RWPE2 (cell line): ENCODE data around the gene PPARD.
"Not testable (repeated sequence)": the region's sequence is repeated elsewhere in the genome, so short reads cannot be mapped to it uniquely, and the experiment has no call there.

ENCODE experiments used
- ATAC-seq: fragments of 200-7000 bp; cut with Tn5 transposase; 3 replicates; pipeline ENCODE4 v1.9.1; 2021; ENCODE audit warnings: low read depth
- DNase-seq: peaks from one replicate; pipeline ENCODE4 v3.0.0-alpha.2; 2020; ENCODE audit warnings: low spot score
- H3K27ac ChIP-seq: fragments of 450-650 bp; 2 replicates; pipeline ENCODE4 v1.5.1; 2017; ENCODE audit warnings: mild to moderate bottlenecking; ENCODE audit not compliant: poor library complexity, severe bottlenecking
- H3K27me3 ChIP-seq: fragments of 250-450 bp; sonication (Bioruptor Pico); 2 replicates; pipeline ENCODE4 v1.5.1; 2021; ENCODE audit warnings: mild to moderate bottlenecking, moderate library complexity; ENCODE audit not compliant: insufficient read depth, poor library complexity, severe bottlenecking
- H3K36me3 ChIP-seq: fragments of 250-450 bp; sonication (Bioruptor Pico); 2 replicates; pipeline ENCODE4 v1.5.1; 2020; ENCODE audit warnings: low read depth, mild to moderate bottlenecking, moderate library complexity
- H3K4me1 ChIP-seq: fragments of 250-450 bp; sonication (Bioruptor Pico); 2 replicates; pipeline ENCODE4 v1.5.1; 2021; ENCODE audit warnings: mild to moderate bottlenecking, moderate library complexity; ENCODE audit not compliant: insufficient read depth, poor library complexity, severe bottlenecking
- H3K4me3 ChIP-seq: fragments of 250-450 bp; sonication (Bioruptor Pico); 2 replicates; pipeline ENCODE4 v1.5.1; 2021; ENCODE audit warnings: mild to moderate bottlenecking, moderate library complexity; ENCODE audit not compliant: severe bottlenecking
- H3K9me3 ChIP-seq: fragments of 250-450 bp; sonication (Bioruptor Pico); 2 replicates; pipeline ENCODE4 v1.5.1; 2021; ENCODE audit warnings: mild to moderate bottlenecking, moderate library complexity; ENCODE audit not compliant: severe bottlenecking
- CTCF ChIP-seq: fragments of 450-650 bp; IDR thresholded peaks from one replicate; pipeline ENCODE4 v1.5.1; 2017; ENCODE audit warnings: mild to moderate bottlenecking, moderate library complexity; ENCODE audit not compliant: poor library complexity, severe bottlenecking

The PPARD gene

GRCh38 chr6:35330541-35331119, 11.7 kb upstream of the PPARD start:
- ATAC-seq (no peak), DNase-seq (no peak)
- Histone ChIP-seq H3K9me3 (no peaks in the 10 kb centered on the region), H3K4me3 (no peak overlapping the region), H3K4me1 (no peaks in the 10 kb centered on the region), H3K27me3 (peaks cover 2% of the 10 kb centered on the region), H3K27ac (no peak overlapping the region), H3K36me3 (no peaks in the 10 kb centered on the region)
- no peak for TF ChIP-seq CTCF

- not testable (repeated sequence) for H3K4me3 ChIP-seq, DNase-seq, H3K4me1 ChIP-seq, H3K36me3 ChIP-seq, H3K27me3 ChIP-seq, H3K9me3 ChIP-seq, H3K27ac ChIP-seq
- ATAC-seq, result peak; percentile 87
- TF ChIP-seq CTCF, result peak; percentile 18
Observed at GRCh38 chr6:35332074-35332887, 10.1 kb upstream of the PPARD start.

- H3K27me3 ChIP-seq, result no peaks in the 10 kb centered on the region
- ATAC-seq, result no peak
- DNase-seq, result no peak
- no peak for TF ChIP-seq CTCF
- H3K4me3 ChIP-seq, result no peak overlapping the region
- H3K9me3 ChIP-seq, result no peaks in the 10 kb centered on the region
- H3K36me3 ChIP-seq, result peaks cover 22% of the 10 kb centered on the region
- H3K27ac ChIP-seq, result no peak overlapping the region
- peaks cover 8% of the 10 kb centered on the region for H3K4me1 ChIP-seq
Observed at GRCh38 chr6:35341557-35341956, 801 bp upstream of the PPARD start.

- peaks cover 39% of the 10 kb centered on the region for H3K36me3 ChIP-seq
- H3K4me3 ChIP-seq, result peak overlapping the region; percentile 81
- H3K27ac ChIP-seq, result peak overlapping the region; percentile 43
- ATAC-seq, result peak; percentile 4; the same call in 2 of the 3 replicates
- H3K27me3 ChIP-seq, result no peaks in the 10 kb centered on the region
- TF ChIP-seq CTCF, result no peak
- no peaks in the 10 kb centered on the region for H3K9me3 ChIP-seq
- DNase-seq, result no peak
- H3K4me1 ChIP-seq, result peaks cover 8% of the 10 kb centered on the region
Observed at GRCh38 chr6:35343092-35343834, 905 bp downstream of the PPARD start.
